Activated CD4-positive, alpha-beta T cell treated with anti-CD3 and anti-CD28 coated beads for 36 hours (primary cell): ENCODE data around the gene TRMT2A. TPM values are rescaled to one million over a fixed set of nuclear protein-coding genes. Genes with fewer than 3 reads are reported as not detected.
A peak's percentile ranks its signal among the peaks of the same experiment; 100 is the strongest.
"Not testable (repeated sequence)": the region's sequence is repeated elsewhere in the genome, so short reads cannot be mapped to it uniquely, and the experiment has no call there.

Experiments
- ATAC-seq: fragments of 200-7000 bp; cut with Tn5 transposase; one replicate; pipeline ENCODE4 v1.10.0; 2021; ENCODE audit warnings: mild to moderate bottlenecking, moderate library complexity
- CTCF ChIA-PET: fragments of 350-600 bp; sonication (Branson Sonifier 250); formaldehyde crosslinking; loops from one replicate; lab custom pipeline; 2021; ENCODE audit warnings: antibody characterized with exemption; lab: Charles Lee
- POLR2A ChIA-PET: fragments of 350-600 bp; sonication (Branson Sonifier 250); formaldehyde crosslinking; loops from one replicate; lab custom pipeline; 2021; ENCODE audit warnings: antibody characterized with exemption, inconsistent platforms; lab: Charles Lee
- DNase-seq: peaks from one replicate; pipeline ENCODE4 v3.0.0-alpha.2; 2020
- H3K27ac Mint-ChIP-seq: one replicate; pipeline ENCODE4 v1.8.0; 2021; ENCODE audit warnings: mixed read lengths
- H3K27me3 Mint-ChIP-seq: one replicate; pipeline ENCODE4 v1.8.0; 2021; ENCODE audit warnings: mixed read lengths
- H3K36me3 Mint-ChIP-seq: one replicate; pipeline ENCODE4 v1.8.0; 2021; ENCODE audit warnings: low read depth, mixed read lengths
- H3K4me1 Mint-ChIP-seq: one replicate; pipeline ENCODE4 v1.8.0; 2021; ENCODE audit warnings: mixed read lengths
- H3K4me3 Mint-ChIP-seq: one replicate; pipeline ENCODE4 v1.8.0; 2021; ENCODE audit warnings: mild to moderate bottlenecking, moderate library complexity, mixed read lengths
- H3K9me3 Mint-ChIP-seq: one replicate; pipeline ENCODE4 v1.8.0; 2021; ENCODE audit warnings: low read depth, mixed read lengths
- intact Hi-C, 2 experiments: fragments of 100-400 bp; cut with DNase I in 1 of 2; cut with micrococcal nuclease in 1 of 2; formaldehyde crosslinking; loops; one replicate each; pipeline versions ENCODE4 v1.14.2 to v1.15.1; 2022 to 2024; cut with DNase I, micrococcal nuclease
- total RNA-seq, 2 experiments: library from RNA; stranded (reverse); gene quantifications; one replicate each; pipeline ENCODE4 v1.2.3, GENCODE V29; 2021

The TRMT2A gene
- total RNA-seq, 2 experiments from 2014 or later: 84.4 to 85.9 TPM

DNA sequence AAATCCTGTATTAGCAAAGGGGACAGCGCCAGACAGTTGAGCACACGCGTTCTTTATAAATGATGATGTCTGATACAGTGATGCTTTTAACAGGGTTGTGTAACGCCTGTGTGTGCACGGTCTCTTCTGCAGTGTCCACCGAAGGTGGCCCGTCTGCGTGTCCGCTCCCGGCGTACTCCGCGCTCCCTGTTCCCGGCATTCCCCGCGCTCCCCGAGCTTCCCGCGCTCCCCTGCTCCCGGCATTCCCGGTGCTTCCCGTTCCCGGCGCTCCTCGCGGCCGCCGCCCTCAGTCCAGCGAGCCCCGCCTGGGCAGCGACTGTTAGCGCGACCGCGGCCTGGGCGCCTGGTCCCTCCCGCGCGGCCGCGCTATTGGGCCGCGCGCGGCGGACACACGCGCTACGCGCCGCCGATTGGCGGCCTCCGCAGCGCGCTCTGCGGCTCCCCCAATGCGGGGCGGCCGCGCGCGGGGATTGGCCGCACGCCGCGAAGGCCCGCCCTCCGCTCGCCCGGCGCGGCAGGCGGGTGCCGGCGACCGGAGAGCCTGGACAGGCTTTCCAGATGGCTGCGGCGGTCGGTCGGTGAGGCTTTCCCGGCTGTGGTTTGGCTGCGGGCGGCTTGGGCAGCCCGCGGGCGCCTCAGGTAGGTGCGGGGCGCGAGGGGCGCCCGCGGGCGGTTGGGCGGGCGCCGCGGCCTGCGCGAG is 37.1 kb downstream of the TRMT2A start, which contains the start of gene DGCR8:
DGCR8 (plus strand) TSS at position 497 of the 700 bp plus-strand sequence. CDS start 5,723 bp downstream, outside the sequence.
- Mint-ChIP-seq H3K9me3 (no peaks in the 10 kb centered on the region), H3K4me1 (peaks cover 36% of the 10 kb centered on the region), H3K27me3 (no peaks in the 10 kb centered on the region), H3K4me3 (peak within 1 kb of the TSS; percentile 88), H3K36me3 (peaks cover 5% of the 10 kb centered on the region), H3K27ac (peak within 1 kb of the TSS; percentile 80)
- intact Hi-C loops: loop anchor here (1.0 to 2.0 kb wide), 10 partner anchors 20 to 240 kb away; partner anchors contain the start of genes TANGO2 (in 2 of the 2), TRMT2A (in 2 of the 2), ARVCF (in 1 of the 2) and DGCR6L (in 1 of the 2)
- DNase-seq: peak; percentile 78
- CTCF ChIA-PET: interaction anchor here (1.1 kb wide), 1 partner anchor 109 kb away, joined by 3 read pairs; no protein-coding TSS in a partner anchor
- peak; percentile 92 for ATAC-seq
- POLR2A ChIA-PET: no interaction called here

GRCh38 chr22:20076627-20077172 is 40.3 kb downstream of the TRMT2A start:
- intact Hi-C loops: no loop called here
- ATAC-seq (no peak), DNase-seq (no peak)
- peaks cover 3% of the 10 kb centered on the region for H3K36me3 Mint-ChIP-seq
- H3K4me1 Mint-ChIP-seq: peaks cover 6% of the 10 kb centered on the region
- no peaks in the 10 kb centered on the region for H3K27me3 Mint-ChIP-seq
- H3K9me3 Mint-ChIP-seq: no peaks in the 10 kb centered on the region
- no peak overlapping the region for H3K4me3 Mint-ChIP-seq
- ChIA-PET POLR2A (no interaction called here), CTCF (no interaction called here)
- H3K27ac Mint-ChIP-seq: no peak overlapping the region

DNA sequence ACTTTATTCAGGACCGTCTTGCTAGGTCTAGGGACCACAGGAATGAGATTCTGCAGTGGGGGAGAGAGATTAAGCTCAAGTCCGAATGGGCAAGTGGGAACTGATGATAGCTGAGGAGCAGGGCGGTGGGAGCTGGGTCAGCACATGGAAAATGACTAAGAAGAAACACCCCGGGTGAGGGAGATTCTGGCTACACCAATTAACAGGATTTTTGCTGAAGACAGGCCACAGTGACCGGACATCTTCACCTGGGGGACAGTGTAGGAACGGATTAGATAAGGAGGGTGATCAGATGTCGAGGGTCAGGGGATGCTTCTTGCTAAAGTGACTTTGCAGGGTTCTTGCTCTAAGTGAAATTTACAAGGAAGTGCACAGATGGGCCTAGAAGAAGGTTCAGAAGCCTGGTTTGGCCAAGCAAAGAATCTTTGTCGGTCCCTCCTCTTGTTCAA is 45.5 kb downstream of the TRMT2A start:
- DNase-seq (no peak), ATAC-seq (no peak)
- Mint-ChIP-seq H3K27ac (no peak overlapping the region), H3K27me3 (no peaks in the 10 kb centered on the region), H3K9me3 (no peaks in the 10 kb centered on the region), H3K4me3 (no peak overlapping the region), H3K4me1 (no peaks in the 10 kb centered on the region), H3K36me3 (no peaks in the 10 kb centered on the region)
- ChIA-PET CTCF (no interaction called here), POLR2A (no interaction called here)
- intact Hi-C loops: no loop called here

GRCh38 chr22:20069331-20070042 is 47.5 kb downstream of the TRMT2A start:
- Mint-ChIP-seq H3K9me3 (no peaks in the 10 kb centered on the region), H3K4me1 (no peaks in the 10 kb centered on the region), H3K36me3 (no peaks in the 10 kb centered on the region), H3K27ac (no peak overlapping the region), H3K4me3 (no peak overlapping the region), H3K27me3 (no peaks in the 10 kb centered on the region)
- intact Hi-C loops: no loop called here
- ATAC-seq (no peak), DNase-seq (no peak)
- ChIA-PET POLR2A (no interaction called here), CTCF (interaction anchor here (0.7 to 1.0 kb wide), 3 partner anchors 14 to 156 kb away, joined by 3 read pairs; no protein-coding TSS in a partner anchor)

- H3K27me3 Mint-ChIP-seq: no peaks in the 10 kb centered on the region
- ATAC-seq (no peak), DNase-seq (no peak)
- H3K9me3 Mint-ChIP-seq: no peaks in the 10 kb centered on the region
- ChIA-PET POLR2A (no interaction called here), CTCF (interaction anchor here (0.7 to 1.0 kb wide), 2 partner anchors 25 to 155 kb away, joined by 3 read pairs; no protein-coding TSS in a partner anchor)
- H3K4me1 Mint-ChIP-seq: no peaks in the 10 kb centered on the region
- H3K4me3 Mint-ChIP-seq: no peak overlapping the region
- H3K27ac Mint-ChIP-seq: no peak overlapping the region
- intact Hi-C loops: no loop called here
- no peaks in the 10 kb centered on the region for H3K36me3 Mint-ChIP-seq
Observed at GRCh38 chr22:20068640-20069039, 48.4 kb downstream of the TRMT2A start.

GRCh38 chr22:20067384-20067682 is 49.7 kb downstream of the TRMT2A start:
- H3K36me3 Mint-ChIP-seq, intact Hi-C loops, DNase-seq, H3K4me3 Mint-ChIP-seq, H3K27ac Mint-ChIP-seq, H3K4me1 Mint-ChIP-seq, ATAC-seq, H3K9me3 Mint-ChIP-seq, POLR2A ChIA-PET, H3K27me3 Mint-ChIP-seq: not testable (repeated sequence)
- CTCF ChIA-PET: interaction anchor here (0.7 to 1.0 kb wide), 2 partner anchors 44 to 53 kb away, joined by 3 to 4 read pairs; no protein-coding TSS in a partner anchor

- ChIA-PET CTCF (interaction anchor here (1.0 kb wide), 1 partner anchor 52 kb away, joined by 3 read pairs; no protein-coding TSS in a partner anchor), POLR2A (no interaction called here)
- no peaks in the 10 kb centered on the region for H3K27me3 Mint-ChIP-seq
- no peaks in the 10 kb centered on the region for H3K4me1 Mint-ChIP-seq
- DNase-seq: no peak
- H3K4me3 Mint-ChIP-seq: no peak overlapping the region
- no peak for ATAC-seq
- H3K9me3 Mint-ChIP-seq: no peaks in the 10 kb centered on the region
- H3K27ac Mint-ChIP-seq: no peak overlapping the region
- intact Hi-C loops: no loop called here
- no peaks in the 10 kb centered on the region for H3K36me3 Mint-ChIP-seq
Observed at GRCh38 chr22:20066617-20067383, 50.2 kb downstream of the TRMT2A start.

DNA sequence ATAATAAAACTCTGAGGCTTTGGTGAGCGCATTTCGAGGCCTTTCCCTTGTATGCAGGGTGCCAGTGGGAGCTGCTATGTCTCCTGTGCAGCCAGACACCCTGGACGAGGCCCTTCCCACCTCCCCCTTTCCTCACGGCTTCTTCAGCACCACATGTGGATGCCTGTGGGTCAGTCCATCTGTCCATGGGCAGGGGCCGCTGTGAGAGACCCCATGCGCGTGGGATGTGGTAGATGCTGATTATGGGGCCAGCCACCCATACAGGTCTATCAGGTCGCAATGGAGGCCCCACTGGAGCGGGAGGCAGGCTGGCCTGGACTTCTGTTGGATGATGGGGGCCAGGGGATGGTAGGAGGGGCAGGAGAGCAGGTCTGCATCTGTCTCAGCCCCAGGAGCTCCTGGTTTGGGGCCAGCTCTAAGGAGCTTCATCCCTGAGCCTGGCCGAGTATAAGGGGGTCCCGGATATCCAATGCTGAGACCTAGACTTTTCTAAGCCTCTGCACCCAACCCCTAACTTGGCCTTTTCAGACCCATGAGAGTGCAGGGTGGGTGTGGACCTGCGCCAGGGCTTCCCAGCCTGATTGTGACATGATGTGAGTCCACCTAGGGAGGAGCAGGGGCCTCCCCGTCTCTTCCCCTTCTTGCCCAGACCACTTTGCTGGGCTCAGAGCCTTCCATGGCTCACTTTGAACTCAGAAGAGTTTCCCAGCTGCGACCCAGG is 51.0 kb downstream of the TRMT2A start:
- Mint-ChIP-seq H3K4me1 (no peaks in the 10 kb centered on the region), H3K27ac (no peak overlapping the region), H3K4me3 (no peak overlapping the region), H3K9me3 (no peaks in the 10 kb centered on the region), H3K36me3 (no peaks in the 10 kb centered on the region), H3K27me3 (no peaks in the 10 kb centered on the region)
- ChIA-PET POLR2A (no interaction called here), CTCF (interaction anchor here (0.6 kb wide), 1 partner anchor 100 kb away, joined by 3 read pairs; no protein-coding TSS in a partner anchor)
- DNase-seq (no peak), ATAC-seq (no peak)
- intact Hi-C loops: no loop called here

GRCh38 chr22:20064545-20065262 is 52.3 kb downstream of the TRMT2A start:
- ATAC-seq (no peak), DNase-seq (no peak)
- intact Hi-C loops: no loop called here
- POLR2A ChIA-PET: no interaction called here
- H3K36me3 Mint-ChIP-seq: no peaks in the 10 kb centered on the region
- no peak overlapping the region for H3K4me3 Mint-ChIP-seq
- no peaks in the 10 kb centered on the region for H3K9me3 Mint-ChIP-seq
- H3K4me1 Mint-ChIP-seq: no peaks in the 10 kb centered on the region
- no peaks in the 10 kb centered on the region for H3K27me3 Mint-ChIP-seq
- CTCF ChIA-PET: interaction anchor here (0.7 kb wide), 1 partner anchor 43 kb away, joined by 3 read pairs; no protein-coding TSS in a partner anchor
- no peak overlapping the region for H3K27ac Mint-ChIP-seq

GRCh38 chr22:20064140-20064480 is 52.9 kb downstream of the TRMT2A start:
- Mint-ChIP-seq H3K36me3 (no peaks in the 10 kb centered on the region), H3K27me3 (no peaks in the 10 kb centered on the region), H3K4me3 (no peak overlapping the region), H3K9me3 (no peaks in the 10 kb centered on the region), H3K4me1 (no peaks in the 10 kb centered on the region), H3K27ac (no peak overlapping the region)
- DNase-seq (no peak), ATAC-seq (no peak)
- intact Hi-C loops: no loop called here
- ChIA-PET POLR2A (no interaction called here), CTCF (interaction anchor here (0.7 kb wide), 1 partner anchor 42 kb away, joined by 3 read pairs; no protein-coding TSS in a partner anchor)
